Activated T-cell treated with anti-CD3 and anti-CD28 coated beads, Interleukin-2, amount 50 U/mL, for 4 hours (primary cell): ENCODE results near the gene DHRS4. TPM values are rescaled to one million over a fixed set of nuclear protein-coding genes. Genes with fewer than 3 reads are reported as not detected.
A peak's percentile ranks its signal among the peaks of the same experiment; 100 is the strongest.
"Not testable (repeated sequence)": the region's sequence is repeated elsewhere in the genome, so short reads cannot be mapped to it uniquely, and the experiment has no call there.

Experiments
- ATAC-seq, 2 donors: fragments of 200-7000 bp; cut with Tn5 transposase; one replicate each; pipeline ENCODE4 v1.10.0; 2021
- DNase-seq: peaks from one replicate; pipeline ENCODE4 v3.0.0-alpha.2; 2020
- H3K27me3 Mint-ChIP-seq: one replicate; pipeline ENCODE4 v1.8.0; 2021; ENCODE audit warnings: low read depth, mixed read lengths
- H3K36me3 Mint-ChIP-seq: one replicate; pipeline ENCODE4 v1.8.0; 2022; ENCODE audit warnings: mixed read lengths; ENCODE audit not compliant: insufficient read depth
- H3K4me1 Mint-ChIP-seq: one replicate; pipeline ENCODE4 v1.8.0; 2021; ENCODE audit warnings: low read depth, mixed read lengths
- H3K4me3 Mint-ChIP-seq: one replicate; pipeline ENCODE4 v1.8.0; 2021; ENCODE audit warnings: mild to moderate bottlenecking, moderate library complexity, mixed read lengths
- H3K9me3 Mint-ChIP-seq: one replicate; pipeline ENCODE4 v1.8.0; 2021; ENCODE audit warnings: mixed read lengths
- total RNA-seq, 3 donors: library from RNA; stranded (reverse); gene quantifications; one replicate each; pipeline ENCODE4 v1.2.1, GENCODE V29; 2021

DHRS4 gene
- total RNA-seq, 3 donors from 2014 or later = 12.6 to 23.0 (median 19.4) TPM

DNA sequence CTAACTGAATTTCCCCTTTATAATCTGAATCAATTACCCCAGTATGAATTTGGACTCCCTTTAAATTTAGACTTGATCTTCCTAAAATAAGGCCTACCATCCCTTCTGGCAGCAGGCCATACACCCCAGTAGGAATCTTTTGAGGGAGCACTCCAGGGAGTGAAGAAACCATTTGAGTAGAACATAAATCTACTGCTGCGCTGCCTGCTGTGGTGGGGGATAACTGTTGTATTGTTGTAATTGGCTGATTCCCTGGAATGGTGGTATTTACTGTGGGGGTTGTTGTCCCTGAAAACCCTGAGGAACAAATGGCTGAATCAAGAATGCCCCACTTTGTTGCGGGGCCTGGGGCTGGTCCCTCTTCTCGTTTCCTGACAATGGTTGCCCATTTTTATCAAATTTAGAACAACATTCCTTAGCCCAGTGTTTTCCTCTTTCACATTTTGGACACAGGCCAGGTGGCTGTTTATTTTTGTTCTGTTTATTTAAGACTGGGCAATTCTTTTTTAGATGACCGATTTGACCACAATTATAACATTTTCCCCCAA lies 59.2 kb downstream of the DHRS4 start:
- H3K4me1 Mint-ChIP-seq = peaks cover 33% of the 10 kb centered on the region
- ATAC-seq, H3K9me3 Mint-ChIP-seq, H3K4me3 Mint-ChIP-seq, H3K27me3 Mint-ChIP-seq, DNase-seq, H3K36me3 Mint-ChIP-seq: not testable (repeated sequence)

- Mint-ChIP-seq H3K9me3 (no peaks in the 10 kb centered on the region), H3K27me3 (no peaks in the 10 kb centered on the region), H3K4me1 (peaks cover 23% of the 10 kb centered on the region), H3K36me3 (no peaks in the 10 kb centered on the region), H3K4me3 (no peak overlapping the region)
- ATAC-seq (peak; percentile 89 to 92), DNase-seq (peak; percentile 30)
Observed at GRCh38 chr14:24013654-24014514, 60.3 kb downstream of the DHRS4 start.

DNA sequence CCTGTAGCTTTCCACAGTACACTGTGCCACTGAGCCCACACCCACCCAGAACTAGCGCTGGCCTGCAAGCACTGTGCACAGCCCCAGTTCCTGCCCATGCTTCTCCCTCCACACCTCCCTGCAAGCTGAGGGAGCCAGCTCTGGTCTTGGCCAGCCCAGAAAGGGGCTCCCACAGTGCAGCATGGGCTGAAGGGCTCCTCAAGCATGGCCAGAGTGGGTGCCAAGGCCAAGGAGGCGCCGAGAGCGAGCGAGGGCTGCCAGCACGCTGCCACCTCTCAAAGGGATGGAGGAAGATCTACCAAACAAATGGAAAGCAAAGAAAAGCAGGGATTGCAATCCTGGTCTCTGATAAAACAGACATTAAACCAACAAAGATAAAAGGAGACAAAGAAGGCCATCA lies 62.2 kb downstream of the DHRS4 start:
- not testable (repeated sequence) for ATAC-seq, H3K27me3 Mint-ChIP-seq, H3K9me3 Mint-ChIP-seq, H3K4me3 Mint-ChIP-seq, H3K36me3 Mint-ChIP-seq, DNase-seq, H3K4me1 Mint-ChIP-seq

Other genes starting within 250 kb of the DHRS4 start
- gene DHRS4L2, start 35.2 kb downstream of the DHRS4 start, total RNA-seq = 10 to 100 TPM; 10.8 to 15.9 (median 12.5) TPM
- 1 to 10 TPM; 1.3 to 1.8 (median 1.3) TPM for gene CARMIL3, start 98.2 kb downstream of the DHRS4 start, total RNA-seq
- not detected for gene CPNE6, start 117.8 kb downstream of the DHRS4 start, total RNA-seq
- gene PCK2, start 140.5 kb downstream of the DHRS4 start, total RNA-seq = 10 to 100 TPM; 38.7 to 69.4 (median 47.9) TPM
- gene DCAF11, start 161.0 kb downstream of the DHRS4 start, total RNA-seq = 10 to 100 TPM; 45.7 to 57.6 (median 50.7) TPM
- 1 to 10 TPM; 1.2 to 2.3 (median 1.4) TPM for gene NRL, start 161.2 kb downstream of the DHRS4 start, total RNA-seq
- gene FITM1, start 176.9 kb downstream of the DHRS4 start, total RNA-seq = 1 to 10 TPM in 1 of 3 donors, under 1 TPM in 2; 0.38 to 1.3 (median 0.69) TPM
- 100 to 1,000 TPM; 354 to 391 (median 378) TPM for gene PSME1, start 182.4 kb downstream of the DHRS4 start, total RNA-seq
- 10 to 100 TPM; 15.9 to 18.9 (median 17.4) TPM for gene EMC9, start 187.8 kb downstream of the DHRS4 start, total RNA-seq
- 100 to 1,000 TPM; 433 to 479 (median 471) TPM for gene PSME2, start 192.8 kb downstream of the DHRS4 start, total RNA-seq
- 100 to 1,000 TPM in 2 of 3 donors, 10 to 100 TPM in 1; 99.4 to 108 (median 106) TPM for gene RNF31, start 193.7 kb downstream of the DHRS4 start, total RNA-seq
- gene IRF9, start 207.5 kb downstream of the DHRS4 start, total RNA-seq = 100 to 1,000 TPM; 110 to 152 (median 121) TPM
- 10 to 100 TPM; 17.4 to 24.8 (median 19.9) TPM for gene REC8, start 218.3 kb downstream of the DHRS4 start, total RNA-seq
- 100 to 1,000 TPM; 265 to 293 (median 265) TPM for gene IPO4, start 235.0 kb downstream of the DHRS4 start, total RNA-seq
- 10 to 100 TPM; 30.4 to 34.6 (median 33.7) TPM for gene TM9SF1, start 241.7 kb downstream of the DHRS4 start, total RNA-seq